H9 (cell line): Measurements from ENCODE around the gene C9orf72. TPM values are rescaled to one million over a fixed set of nuclear protein-coding genes. Genes with fewer than 3 reads are reported as not detected.

Source experiments
- DNase-seq: peaks from one replicate; pipeline ENCODE4 v3.0.0-alpha.2; 2017
- H2AFZ ChIP-seq: one replicate; pipeline ENCODE4 v1.6.1; 2013; ENCODE audit warnings: mild to moderate bottlenecking, low read length, control low read depth, moderate library complexity
- H2AK5ac ChIP-seq: 2 replicates; pipeline ENCODE4 v1.6.1; 2013; ENCODE audit warnings: low read length, control low read depth, mixed read lengths; ENCODE audit not compliant: insufficient read length
- H2BK120ac ChIP-seq: one replicate; pipeline ENCODE4 v1.6.1; 2013; ENCODE audit warnings: low read depth, mild to moderate bottlenecking, low read length, control low read depth, inconsistent platforms; ENCODE audit not compliant: poor library complexity, severe bottlenecking
- H2BK12ac ChIP-seq: 2 replicates; pipeline ENCODE4 v1.6.1; 2013; ENCODE audit warnings: low read length, control low read depth, mixed read lengths, low read depth; ENCODE audit not compliant: insufficient read length
- H2BK15ac ChIP-seq: 2 replicates; pipeline ENCODE4 v1.6.1; 2013; ENCODE audit warnings: low read depth, low read length, control low read depth
- H2BK20ac ChIP-seq: one replicate; pipeline ENCODE4 v1.6.1; 2013; ENCODE audit warnings: low read depth, mild to moderate bottlenecking, low read length, control low read depth, inconsistent platforms; ENCODE audit not compliant: poor library complexity, severe bottlenecking
- H2BK5ac ChIP-seq: 2 replicates; pipeline ENCODE4 v1.6.1; 2013; ENCODE audit warnings: low read length, control low read depth, mixed read lengths; ENCODE audit not compliant: insufficient read length
- H3K14ac ChIP-seq: 2 replicates; pipeline ENCODE4 v1.6.1; 2013; ENCODE audit warnings: low read length, control low read depth; ENCODE audit not compliant: insufficient read depth
- H3K18ac ChIP-seq: 2 replicates; pipeline ENCODE4 v1.6.1; 2013; ENCODE audit warnings: low read depth, mild to moderate bottlenecking, mixed read lengths, low read length, control low read depth; ENCODE audit not compliant: insufficient read length
- H3K23ac ChIP-seq: 2 replicates; pipeline ENCODE4 v1.6.1; 2013; ENCODE audit warnings: low read length, control low read depth, mixed read lengths, low read depth; ENCODE audit not compliant: insufficient read length
- H3K23me2 ChIP-seq: 2 replicates; pipeline ENCODE4 v1.6.1; 2013; ENCODE audit warnings: low read depth, mild to moderate bottlenecking, mixed read lengths, low read length, control low read depth; ENCODE audit not compliant: insufficient read length, poor library complexity, severe bottlenecking
- H3K27ac ChIP-seq: 2 replicates; pipeline ENCODE4 v1.5.1; 2013; ENCODE audit warnings: low read length, control low read depth, mixed read lengths, low read depth; ENCODE audit not compliant: insufficient read length
- H3K27me3 ChIP-seq: 2 replicates; pipeline ENCODE4 v1.6.1; 2013; ENCODE audit warnings: low read length, control low read depth, inconsistent platforms; ENCODE audit not compliant: insufficient read depth
- H3K4ac ChIP-seq: 2 replicates; pipeline ENCODE4 v1.6.1; 2013; ENCODE audit warnings: low read depth, mild to moderate bottlenecking, control low read depth, inconsistent platforms, low read length, moderate library complexity
- H3K4me1 ChIP-seq: 2 replicates; pipeline ENCODE4 v1.6.1; 2013; ENCODE audit warnings: low read length, control low read depth, inconsistent platforms; ENCODE audit not compliant: insufficient read depth
- H3K4me2 ChIP-seq: 2 replicates; pipeline ENCODE4 v1.6.1; 2013; ENCODE audit warnings: low read length, control low read depth, mixed read lengths; ENCODE audit not compliant: insufficient read length, insufficient read depth
- H3K56ac ChIP-seq: 2 replicates; pipeline ENCODE4 v1.6.1; 2013; ENCODE audit warnings: low read depth, mild to moderate bottlenecking, mixed read lengths, low read length, control low read depth; ENCODE audit not compliant: insufficient read length
- H3K79me1 ChIP-seq: 2 replicates; pipeline ENCODE4 v1.6.1; 2013; ENCODE audit warnings: low read depth, mild to moderate bottlenecking, moderate library complexity, low read length, control low read depth, inconsistent platforms; ENCODE audit not compliant: insufficient read depth, poor library complexity, severe bottlenecking
- H3K79me2 ChIP-seq: 2 replicates; pipeline ENCODE4 v1.6.1; 2013; ENCODE audit warnings: low read length, control low read depth, inconsistent platforms; ENCODE audit not compliant: insufficient read depth
- H3K9ac ChIP-seq: 2 replicates; pipeline ENCODE4 v1.6.1; 2013; ENCODE audit warnings: low read length, control low read depth, mixed read lengths; ENCODE audit not compliant: insufficient read length; ENCODE audit errors: extremely low read depth
- H3K9me3 ChIP-seq: one replicate; pipeline ENCODE4 v1.6.1; 2013; ENCODE audit warnings: low read depth, low read length, inconsistent platforms; ENCODE audit not compliant: control insufficient read depth
- H3T11ph ChIP-seq: one replicate; pipeline ENCODE4 v1.6.1; 2013; ENCODE audit warnings: mild to moderate bottlenecking, low read length, control low read depth, inconsistent platforms
- H4K20me1 ChIP-seq: one replicate; pipeline ENCODE4 v1.6.1; 2013; ENCODE audit not compliant: control insufficient read depth, insufficient read length, insufficient read depth
- H4K5ac ChIP-seq: 2 replicates; pipeline ENCODE4 v1.6.1; 2013; ENCODE audit warnings: low read depth, mild to moderate bottlenecking, mixed read lengths, low read length, control low read depth; ENCODE audit not compliant: insufficient read length
- H4K8ac ChIP-seq: replicated peaks from 2 replicates; pipeline ENCODE4 v1.6.1; 2013; ENCODE audit warnings: low read length, control low read depth, mixed read lengths, low read depth; ENCODE audit not compliant: insufficient read length
- H4K91ac ChIP-seq: 2 replicates; pipeline ENCODE4 v1.6.1; 2013; ENCODE audit warnings: low read depth, mild to moderate bottlenecking, moderate library complexity, mixed read lengths, low read length, control low read depth; ENCODE audit not compliant: insufficient read length
- H3K27ac Mint-ChIP-seq, 3 experiments: 2 replicates in 2 of 3; 3 replicates in 1 of 3; pipeline ENCODE4 v1.8.0; 2020 to 2021; ENCODE audit warnings: mixed read lengths in 3 of 3, mild to moderate bottlenecking in 1 of 3, moderate library complexity in 1 of 3
- H3K27me3 Mint-ChIP-seq: 2 replicates; pipeline ENCODE4 v1.8.0; 2021; ENCODE audit warnings: low read depth, mild to moderate bottlenecking, moderate library complexity, mixed read lengths
- H3K36me3 Mint-ChIP-seq, 3 experiments: 2 replicates in 2 of 3; 3 replicates in 1 of 3; pipeline ENCODE4 v1.8.0; 2020 to 2021; ENCODE audit warnings: low read depth in 3 of 3, mixed read lengths in 3 of 3; ENCODE audit not compliant: insufficient read depth in 1 of 3
- H3K4me1 Mint-ChIP-seq, 2 experiments: 2 replicates each; pipeline ENCODE4 v1.8.0; 2020; ENCODE audit warnings: mixed read lengths in 2 of 2
- H3K4me3 Mint-ChIP-seq, 2 experiments: 2 replicates in 1 of 2; 3 replicates in 1 of 2; pipeline ENCODE4 v1.8.0; 2020 to 2021; ENCODE audit warnings: mild to moderate bottlenecking in 2 of 2, mixed read lengths in 2 of 2, moderate library complexity in 1 of 2
- H3K9me3 Mint-ChIP-seq, 2 experiments: 2 replicates in 1 of 2; 3 replicates in 1 of 2; pipeline ENCODE4 v1.8.0; 2020; ENCODE audit warnings: mild to moderate bottlenecking in 2 of 2, mixed read lengths in 2 of 2, moderate library complexity in 1 of 2
- CTCF ChIP-seq: fragments of 200-600 bp; sonication (generic); conservative IDR thresholded peaks from 3 replicates; pipeline ENCODE4 v1.8.0; 2021; ENCODE audit warnings: antibody characterized with exemption, mild to moderate bottlenecking
- WGBS: extraction: QIAGEN DNeasy Blood & Tissue Kit; methylation state at CpG from one replicate; pipeline ENCODE4 v1.1.7; 2013; ENCODE audit warnings: missing lambda C conversion rate, low lambda C conversion rate, mixed read lengths; ENCODE audit not compliant: insufficient read length; ENCODE audit errors: extremely low coverage; 5-methylcytosine and 5-hydroxymethylcytosine counted together
- total RNA-seq: library from RNA; stranded (reverse); gene quantifications from 2 replicates; pipeline ENCODE4 v1.2.1, GENCODE V29; 2021

C9orf72 gene
- total RNA-seq, 1 experiment from 2014 or later = 17.0 TPM

GRCh38 chr9:27572061-27572460, 1.2 kb downstream of the C9orf72 start:
- Histone ChIP-seq H3K79me2 (peaks cover 3% of the 10 kb centered on the region; the same call in 1 of the 2 replicates), H3K79me1 (no peaks in the 10 kb centered on the region), H3K4me2 (peak overlapping the region; percentile 97), H3K56ac (no peak overlapping the region), H3K9me3 (no peaks in the 10 kb centered on the region), H2BK120ac (no peak overlapping the region), H3K27me3 (no peaks in the 10 kb centered on the region), H4K5ac (no peak overlapping the region), H3K4ac (no peak overlapping the region), H3K23ac (no peak overlapping the region), H3K27ac (no peak overlapping the region), H3K4me1 (no peaks in the 10 kb centered on the region), H3T11ph (no peak overlapping the region), H3K9ac (no peak overlapping the region), H2BK5ac (no peak overlapping the region), H4K20me1 (no peaks in the 10 kb centered on the region), H3K18ac (no peak overlapping the region), H3K23me2 (peaks cover 8% of the 10 kb centered on the region), H2BK20ac (no peak overlapping the region), H2BK15ac (no peak overlapping the region), H2AFZ (no peak overlapping the region), H2BK12ac (no peak overlapping the region), H3K14ac (no peak overlapping the region), H4K8ac (no peak overlapping the region), H4K91ac (no peak overlapping the region), H2AK5ac (no peak overlapping the region)
- no CpG with 5 or more reads among the region's 3 CpGs for WGBS
- Mint-ChIP-seq H3K27me3 (peaks cover 7% of the 10 kb centered on the region), H3K36me3 (peaks cover 0 to 7% (median under 1%) of the 10 kb centered on the region in 3 experiments; a peak in 4 of 7 replicates), H3K4me1 (peaks cover 19 to 22% of the 10 kb centered on the region in 2 experiments), H3K4me3 (peak overlapping the region; percentile 88 to 99), H3K9me3 (peaks cover 2 to 3% of the 10 kb centered on the region in 2 experiments; a peak in 4 of 5 replicates), H3K27ac (peak overlapping the region in 1 of 3 experiments; percentile 27; a peak in 1 of 7 replicates)
- no peak for DNase-seq
- TF ChIP-seq CTCF = no peak
